Measurements from ENCODE around the gene TNFAIP8L2.

- TF ChIP-seq TAF1 (IDR thresholded peaks at IDR 0.05; ENCODE audit: borderline replicate concordance, low read depth, low read length) (no peak), POLR2AphosphoS5 (IDR thresholded peaks at IDR 0.05; ENCODE audit: low read depth, low read length) (no peak), POLR2A (IDR thresholded peaks at IDR 0.05; ENCODE audit: low read depth, low read length) (no peak)
These were observed 37.4 kb downstream of the TNFAIP8L2 start for GRCh38 chr1:151193856-151194255.

All from GM12892 (cell line).